Dermis microvascular lymphatic vessel endothelial cell (primary cell): ENCODE results near the gene REELD1. TPM values are rescaled to one million over a fixed set of nuclear protein-coding genes. Genes with fewer than 3 reads are reported as not detected.
A peak's percentile ranks its signal among the peaks of the same experiment; 100 is the strongest.

Experiments used
- DNase-seq, 2 donors: peaks; one replicate each; pipeline versions ENCODE4 v3.0.0 to v3.0.0-alpha.2; 2010; ENCODE audit warnings: low read depth in 2 of 2
- total RNA-seq: library from RNA; depleted of rRNA; stranded (reverse); fragments of >200 nt; gene quantifications from 2 replicates; pipeline ENCODE4 v1.2.1, GENCODE V29; 2014

REELD1 gene
- not detected in 2 replicates for total RNA-seq

GRCh38 chr4:146214238-146214637 is at the start of gene REELD1:
Gene REELD1 (plus strand): TSS chr4:146214538. CDS start chr4:146216953, 2,415 bp downstream.
- DNase-seq: no peak

GRCh38 chr4:146165221-146165620 is 49.1 kb upstream of the REELD1 start:
- no peak for DNase-seq

- no peak for DNase-seq
Observed at GRCh38 chr4:146165840-146166239, 48.5 kb upstream of the REELD1 start.

GRCh38 chr4:146170149-146170548 is 44.2 kb upstream of the REELD1 start:
- DNase-seq: no peak

- peak; percentile 75 to 87 for DNase-seq
Observed at GRCh38 chr4:146175541-146176453, 38.5 kb upstream of the REELD1 start, which contains the start of gene LSM6. Gene LSM6 (plus strand): TSS chr4:146175718. CDS start chr4:146182922, 7,204 bp downstream.

GRCh38 chr4:146176891-146177290 is 37.4 kb upstream of the REELD1 start:
- peak in 1 of 2 donors; percentile 7 for DNase-seq

GRCh38 chr4:146178126-146178525 is 36.2 kb upstream of the REELD1 start:
- DNase-seq: no peak

GRCh38 chr4:146179784-146180370 is 34.5 kb upstream of the REELD1 start:
- DNase-seq: peak in 1 of 2 donors; percentile 7

GRCh38 chr4:146182443-146182842 is 31.9 kb upstream of the REELD1 start:
- no peak for DNase-seq

GRCh38 chr4:146183209-146183608 is 31.1 kb upstream of the REELD1 start:
- no peak for DNase-seq

- no peak for DNase-seq
Observed at GRCh38 chr4:146186041-146186440, 28.3 kb upstream of the REELD1 start.

- no peak for DNase-seq
Observed at GRCh38 chr4:146186596-146186995, 27.7 kb upstream of the REELD1 start.

GRCh38 chr4:146190456-146190855 is 23.9 kb upstream of the REELD1 start:
- no peak for DNase-seq

- no peak for DNase-seq
Observed at GRCh38 chr4:146191766-146192458, 22.4 kb upstream of the REELD1 start.

- no peak for DNase-seq
Observed at GRCh38 chr4:146193628-146194027, 20.7 kb upstream of the REELD1 start.

- DNase-seq: no peak
Observed at GRCh38 chr4:146194212-146194611, 20.1 kb upstream of the REELD1 start.

GRCh38 chr4:146202665-146203064 is 11.7 kb upstream of the REELD1 start:
- no peak for DNase-seq

GRCh38 chr4:146207410-146207809 is 6.9 kb upstream of the REELD1 start:
- no peak for DNase-seq

GRCh38 chr4:146210890-146211289 is 3.4 kb upstream of the REELD1 start:
- DNase-seq: no peak

GRCh38 chr4:146211440-146211839 is 2.9 kb upstream of the REELD1 start:
- no peak for DNase-seq

- no peak for DNase-seq
Observed at GRCh38 chr4:146212781-146213180, 1.6 kb upstream of the REELD1 start.

- DNase-seq: no peak
Observed at GRCh38 chr4:146222313-146222712, 8.0 kb downstream of the REELD1 start.
